ENCODE data around the gene ATG3.
"Not testable (repeated sequence)": the region's sequence is repeated elsewhere in the genome, so short reads cannot be mapped to it uniquely, and the experiment has no call there.

ATG3 gene

DNA sequence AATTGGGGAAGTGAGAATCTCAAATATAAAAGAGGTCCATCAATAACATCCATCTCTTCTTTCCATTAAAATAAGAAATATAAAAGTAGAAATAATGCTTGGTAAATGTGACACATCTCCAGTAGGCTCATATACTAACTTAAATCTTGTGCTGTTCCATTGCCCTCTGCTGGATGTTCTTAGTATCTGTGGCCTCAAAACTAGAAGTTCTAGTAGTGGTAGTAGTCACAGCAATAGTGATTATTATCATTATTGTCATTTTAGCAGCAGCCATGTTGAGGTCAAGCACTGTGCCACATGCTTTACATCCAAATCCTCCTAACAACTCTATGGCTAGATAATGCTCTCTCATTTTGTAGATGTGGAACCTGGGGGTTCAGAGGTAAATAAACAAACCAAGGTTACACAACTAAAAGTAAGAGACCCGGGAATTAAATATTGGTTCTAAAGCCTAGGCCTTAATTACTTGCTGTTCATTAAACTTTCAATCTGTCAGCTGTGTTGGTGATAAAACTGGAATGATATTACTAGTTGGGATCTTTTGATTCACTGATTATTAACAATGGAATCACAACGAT lies 42.2 kb downstream of the ATG3 start:
- TF ChIP-seq, protein P1, sequence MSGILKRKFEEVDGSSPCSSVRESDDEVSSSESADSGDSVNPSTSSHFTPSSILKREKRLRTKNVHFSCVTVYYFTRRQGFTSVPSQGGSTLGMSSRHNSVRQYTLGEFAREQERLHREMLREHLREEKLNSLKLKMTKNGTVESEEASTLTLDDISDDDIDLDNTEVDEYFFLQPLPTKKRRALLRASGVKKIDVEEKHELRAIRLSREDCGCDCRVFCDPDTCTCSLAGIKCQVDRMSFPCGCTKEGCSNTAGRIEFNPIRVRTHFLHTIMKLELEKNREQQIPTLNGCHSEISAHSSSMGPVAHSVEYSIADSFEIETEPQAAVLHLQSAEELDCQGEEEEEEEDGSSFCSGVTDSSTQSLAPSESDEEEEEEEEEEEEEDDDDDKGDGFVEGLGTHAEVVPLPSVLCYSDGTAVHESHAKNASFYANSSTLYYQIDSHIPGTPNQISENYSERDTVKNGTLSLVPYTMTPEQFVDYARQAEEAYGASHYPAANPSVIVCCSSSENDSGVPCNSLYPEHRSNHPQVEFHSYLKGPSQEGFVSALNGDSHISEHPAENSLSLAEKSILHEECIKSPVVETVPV (CRISPR knock-in tag; IDR thresholded peaks at IDR 0.05) = no peak
- no peak for TF ChIP-seq ZNF70 (CRISPR knock-in tag; IDR thresholded peaks at IDR 0.05)
- TF ChIP-seq RARB (CRISPR knock-in tag; IDR thresholded peaks at IDR 0.05) = no peak
- TF ChIP-seq ZFP30 (CRISPR knock-in tag; IDR thresholded peaks at IDR 0.05) = no peak
- no peak for TF ChIP-seq BACH2 (CRISPR knock-in tag; IDR thresholded peaks at IDR 0.05; ENCODE audit: borderline replicate concordance)
- TF ChIP-seq, protein P2, sequence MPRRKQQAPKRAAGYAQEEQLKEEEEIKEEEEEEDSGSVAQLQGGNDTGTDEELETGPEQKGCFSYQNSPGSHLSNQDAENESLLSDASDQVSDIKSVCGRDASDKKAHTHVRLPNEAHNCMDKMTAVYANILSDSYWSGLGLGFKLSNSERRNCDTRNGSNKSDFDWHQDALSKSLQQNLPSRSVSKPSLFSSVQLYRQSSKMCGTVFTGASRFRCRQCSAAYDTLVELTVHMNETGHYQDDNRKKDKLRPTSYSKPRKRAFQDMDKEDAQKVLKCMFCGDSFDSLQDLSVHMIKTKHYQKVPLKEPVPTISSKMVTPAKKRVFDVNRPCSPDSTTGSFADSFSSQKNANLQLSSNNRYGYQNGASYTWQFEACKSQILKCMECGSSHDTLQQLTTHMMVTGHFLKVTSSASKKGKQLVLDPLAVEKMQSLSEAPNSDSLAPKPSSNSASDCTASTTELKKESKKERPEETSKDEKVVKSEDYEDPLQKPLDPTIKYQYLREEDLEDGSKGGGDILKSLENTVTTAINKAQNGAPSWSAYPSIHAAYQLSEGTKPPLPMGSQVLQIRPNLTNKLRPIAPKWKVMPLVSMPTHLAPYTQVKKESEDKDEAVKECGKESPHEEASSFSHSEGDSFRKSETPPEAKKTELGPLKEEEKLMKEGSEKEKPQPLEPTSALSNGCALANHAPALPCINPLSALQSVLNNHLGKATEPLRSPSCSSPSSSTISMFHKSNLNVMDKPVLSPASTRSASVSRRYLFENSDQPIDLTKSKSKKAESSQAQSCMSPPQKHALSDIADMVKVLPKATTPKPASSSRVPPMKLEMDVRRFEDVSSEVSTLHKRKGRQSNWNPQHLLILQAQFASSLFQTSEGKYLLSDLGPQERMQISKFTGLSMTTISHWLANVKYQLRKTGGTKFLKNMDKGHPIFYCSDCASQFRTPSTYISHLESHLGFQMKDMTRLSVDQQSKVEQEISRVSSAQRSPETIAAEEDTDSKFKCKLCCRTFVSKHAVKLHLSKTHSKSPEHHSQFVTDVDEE (CRISPR knock-in tag; IDR thresholded peaks at IDR 0.05) = no peak
- no peak for TF ChIP-seq OSR1 (CRISPR knock-in tag; IDR thresholded peaks at IDR 0.05)
- TF ChIP-seq ARNTL (CRISPR knock-in tag; IDR thresholded peaks at IDR 0.05; ENCODE audit: borderline replicate concordance, low read depth) = no peak
- TF ChIP-seq ZNF565 (CRISPR knock-in tag; conservative IDR thresholded peaks at IDR 0.05; ENCODE audit: low read depth) = no peak
- no peak for TF ChIP-seq GLIS3 (CRISPR knock-in tag; IDR thresholded peaks at IDR 0.05)
- no peak for TF ChIP-seq TOX (CRISPR knock-in tag; IDR thresholded peaks at IDR 0.05; ENCODE audit: borderline replicate concordance)
- TF ChIP-seq ZNF8 (CRISPR knock-in tag; IDR thresholded peaks at IDR 0.05) = no peak
- no peak for TF ChIP-seq CREB5 (CRISPR knock-in tag; IDR thresholded peaks at IDR 0.05; ENCODE audit: low read depth)
- no peak for TF ChIP-seq SNAI2 (CRISPR knock-in tag; IDR thresholded peaks at IDR 0.05)
- TF ChIP-seq ZC3H10 (CRISPR knock-in tag; IDR thresholded peaks at IDR 0.05) = no peak
- TF ChIP-seq ESRRG (CRISPR knock-in tag; IDR thresholded peaks at IDR 0.05) = no peak
- TF ChIP-seq CSDC2 (CRISPR knock-in tag; IDR thresholded peaks at IDR 0.05) = no peak
- no peak for TF ChIP-seq TCF4 (CRISPR knock-in tag; IDR thresholded peaks at IDR 0.05; ENCODE audit: borderline replicate concordance)
- no peak for TF ChIP-seq PATZ1 (CRISPR knock-in tag; IDR thresholded peaks at IDR 0.05; ENCODE audit: borderline replicate concordance)
- peak; percentile 98 for ATAC-seq

DNA sequence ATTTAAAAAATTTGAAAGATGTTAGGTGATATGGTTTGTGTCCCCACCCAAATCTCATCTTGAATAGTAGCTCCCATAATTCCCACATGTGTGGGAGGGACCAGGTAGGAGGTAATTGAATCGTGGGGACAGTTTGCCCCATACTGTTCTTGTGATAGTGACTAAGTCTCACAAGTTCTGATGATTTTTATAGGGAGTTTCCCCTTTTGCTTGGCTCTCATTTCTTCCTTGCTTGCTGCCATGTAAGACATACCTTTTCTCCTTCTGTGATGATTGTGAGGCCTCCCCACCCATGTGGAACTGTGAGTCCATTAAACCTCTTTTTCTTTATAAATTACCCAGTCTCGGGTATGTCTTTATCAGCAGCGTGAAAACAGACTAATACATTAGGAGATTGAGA lies 42.8 kb downstream of the ATG3 start:
- not testable (repeated sequence) for ATAC-seq

DNA sequence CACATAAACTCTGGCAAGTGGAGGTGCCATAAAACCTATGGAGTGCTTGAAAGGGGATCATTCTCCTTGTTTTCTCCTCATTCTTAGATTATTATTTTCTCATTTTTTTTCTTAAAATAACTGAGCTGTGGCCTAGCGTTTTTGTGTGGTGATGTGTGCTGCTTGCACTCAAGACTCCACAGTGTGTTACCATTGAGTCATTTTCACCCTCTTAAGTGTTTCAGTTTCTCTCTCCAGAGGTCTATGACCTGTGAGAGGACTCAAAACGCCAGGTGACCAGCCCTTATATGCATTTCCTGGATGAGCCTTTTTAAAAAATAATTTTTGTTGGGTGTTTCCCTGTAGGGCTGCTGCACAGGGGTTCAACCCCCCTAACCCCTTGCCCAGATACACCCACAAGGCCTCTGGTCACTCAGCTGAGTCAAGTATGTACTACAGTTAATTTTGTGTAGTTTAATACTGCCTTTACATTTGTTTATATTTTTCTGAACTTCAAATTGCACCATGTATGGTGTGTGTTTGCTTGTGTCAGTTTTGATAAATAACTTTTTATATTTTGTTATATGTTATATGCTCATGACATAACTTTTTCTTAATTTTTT lies 47.1 kb downstream of the ATG3 start:
- TF ChIP-seq ZC3H10 (CRISPR knock-in tag; IDR thresholded peaks at IDR 0.05) (no peak), CSDC2 (CRISPR knock-in tag; IDR thresholded peaks at IDR 0.05) (no peak), ZFP3 (CRISPR knock-in tag; IDR thresholded peaks at IDR 0.05) (no peak), BACH2 (CRISPR knock-in tag; IDR thresholded peaks at IDR 0.05; ENCODE audit: borderline replicate concordance) (no peak), ESRRG (CRISPR knock-in tag; IDR thresholded peaks at IDR 0.05) (no peak), PATZ1 (CRISPR knock-in tag; IDR thresholded peaks at IDR 0.05; ENCODE audit: borderline replicate concordance) (no peak), GLIS3 (CRISPR knock-in tag; IDR thresholded peaks at IDR 0.05) (no peak), SNAI2 (CRISPR knock-in tag; IDR thresholded peaks at IDR 0.05) (no peak), TCF4 (CRISPR knock-in tag; IDR thresholded peaks at IDR 0.05; ENCODE audit: borderline replicate concordance) (no peak), ZFP30 (CRISPR knock-in tag; IDR thresholded peaks at IDR 0.05) (no peak), ZNF70 (CRISPR knock-in tag; IDR thresholded peaks at IDR 0.05) (no peak), TOX (CRISPR knock-in tag; IDR thresholded peaks at IDR 0.05; ENCODE audit: borderline replicate concordance) (no peak)
- TF ChIP-seq, protein P2 (CRISPR knock-in tag; IDR thresholded peaks at IDR 0.05) = no peak
- ATAC-seq = no peak
